ENCODE results near the gene ITM2B.
"Not testable (repeated sequence)": the region's sequence is repeated elsewhere in the genome, so short reads cannot be mapped to it uniquely, and the experiment has no call there.

The ITM2B gene

GRCh38 chr13:48233046-48233888 lies at the start of gene ITM2B:
ITM2B (plus strand) TSS chr13:48233206; CDS start chr13:48233361, 155 bp downstream.
- DNase-seq = no peak

- no peak for DNase-seq
Measured at GRCh38 chr13:48184260-48184659, 48.7 kb upstream of the ITM2B start.

GRCh38 chr13:48185018-48185417 lies 48.0 kb upstream of the ITM2B start:
- DNase-seq = no peak

GRCh38 chr13:48186722-48187121 lies 46.3 kb upstream of the ITM2B start:
- no peak for DNase-seq

GRCh38 chr13:48188131-48188530 lies 44.9 kb upstream of the ITM2B start:
- DNase-seq = no peak

- DNase-seq = no peak
Measured at GRCh38 chr13:48188601-48189000, 44.4 kb upstream of the ITM2B start.

- no peak for DNase-seq
Measured at GRCh38 chr13:48189171-48189570, 43.8 kb upstream of the ITM2B start.

GRCh38 chr13:48192411-48192935 lies 40.5 kb upstream of the ITM2B start:
- DNase-seq = no peak

GRCh38 chr13:48194379-48194754 lies 38.6 kb upstream of the ITM2B start:
- no peak for DNase-seq

- DNase-seq = no peak
Measured at GRCh38 chr13:48199404-48199946, 33.5 kb upstream of the ITM2B start.

- no peak for DNase-seq
Measured at GRCh38 chr13:48201044-48201443, 32.0 kb upstream of the ITM2B start.

GRCh38 chr13:48207207-48207606 lies 25.8 kb upstream of the ITM2B start:
- not testable (repeated sequence) for DNase-seq

- no peak for DNase-seq
Measured at GRCh38 chr13:48210178-48210577, 22.8 kb upstream of the ITM2B start.

- DNase-seq = no peak
Measured at GRCh38 chr13:48214519-48215121, 18.4 kb upstream of the ITM2B start.

- DNase-seq = not testable (repeated sequence)
Measured at GRCh38 chr13:48215511-48216203, 17.3 kb upstream of the ITM2B start.

GRCh38 chr13:48216204-48216711 lies 16.7 kb upstream of the ITM2B start:
- no peak for DNase-seq

GRCh38 chr13:48220592-48220980 lies 12.4 kb upstream of the ITM2B start:
- DNase-seq = no peak

GRCh38 chr13:48220981-48221685 lies 11.9 kb upstream of the ITM2B start:
- no peak for DNase-seq

GRCh38 chr13:48221686-48222187 lies 11.3 kb upstream of the ITM2B start:
- no peak for DNase-seq

- no peak for DNase-seq
Measured at GRCh38 chr13:48222358-48223301, 10.4 kb upstream of the ITM2B start.

GRCh38 chr13:48224701-48225100 lies 8.3 kb upstream of the ITM2B start:
- no peak for DNase-seq
